CD14-positive monocyte (primary cell): ENCODE results near the gene ANGPTL2. TPM values are rescaled to one million over a fixed set of nuclear protein-coding genes. Genes with fewer than 3 reads are reported as not detected.

ENCODE experiments used
- DNase-seq, 3 donors: peaks; one replicate each; pipeline ENCODE4 v3.0.0-alpha.2; 2011 to 2022
- H2AFZ ChIP-seq: 2 replicates; pipeline ENCODE4 v1.6.0; 2012; ENCODE audit warnings: mild to moderate bottlenecking, low read depth, low read length, inconsistent platforms; ENCODE audit not compliant: insufficient read depth, poor library complexity, severe bottlenecking
- H3K27ac ChIP-seq, 2 donors: 1 replicate in 1 of 2; 2 replicates in 1 of 2; pipeline ENCODE4 v1.5.1; 2012 to 2013; ENCODE audit warnings: low read length in 2 of 2, control low read depth in 1 of 2, inconsistent platforms in 1 of 2, low read depth in 1 of 2, mild to moderate bottlenecking in 1 of 2
- H3K27me3 ChIP-seq, 2 donors: one replicate each; pipeline versions ENCODE4 v1.6.0 to v1.6.1; 2011 to 2013; ENCODE audit warnings: low read length in 2 of 2; ENCODE audit not compliant: control insufficient read depth in 2 of 2, insufficient read depth in 2 of 2
- H3K36me3 ChIP-seq, 2 donors: replicated peaks in 1 of 2; 1 replicate in 1 of 2; 2 replicates in 1 of 2; pipeline versions ENCODE4 v1.5.1 to v1.6.1; 2012 to 2013; ENCODE audit warnings: low read length in 2 of 2, control low read depth in 1 of 2, inconsistent platforms in 1 of 2, mild to moderate bottlenecking in 1 of 2; ENCODE audit not compliant: insufficient read depth in 2 of 2, control insufficient read depth in 1 of 2
- H3K4me1 ChIP-seq, 2 donors: 1 replicate in 1 of 2; 2 replicates in 1 of 2; pipeline versions ENCODE4 v1.5.1 to v1.6.1; 2012 to 2013; ENCODE audit warnings: low read length in 2 of 2, control low read depth in 1 of 2, inconsistent platforms in 1 of 2, mild to moderate bottlenecking in 1 of 2, moderate library complexity in 1 of 2; ENCODE audit not compliant: insufficient read depth in 2 of 2, control insufficient read depth in 1 of 2
- H3K4me2 ChIP-seq: replicated peaks from 2 replicates; pipeline ENCODE3; 2012; ENCODE audit warnings: low read length, moderate library complexity, mild to moderate bottlenecking; ENCODE audit not compliant: poor library complexity, severe bottlenecking; ENCODE audit errors: extremely low read depth
- H3K4me3 ChIP-seq, 3 experiments: fragments of 200-600 bp in 1 of 3; sonication (generic) in 1 of 3; replicated peaks in 1 of 3; 1 replicate in 2 of 3; 2 replicates in 1 of 3; pipeline ENCODE4 v1.5.1; 2011 to 2013; ENCODE audit warnings: low read length in 3 of 3, mild to moderate bottlenecking in 3 of 3, control low read depth in 2 of 3, low read depth in 2 of 3, inconsistent platforms in 1 of 3, moderate library complexity in 1 of 3
- H3K79me2 ChIP-seq: 2 replicates; pipeline ENCODE4 v1.6.0; 2012; ENCODE audit warnings: mild to moderate bottlenecking, control low read depth, inconsistent platforms, low read length, moderate library complexity; ENCODE audit not compliant: insufficient read depth
- H3K9ac ChIP-seq: 2 replicates; pipeline ENCODE4 v1.6.0; 2017; ENCODE audit warnings: low read length, mild to moderate bottlenecking; ENCODE audit not compliant: insufficient read depth, poor library complexity, severe bottlenecking
- H3K9me3 ChIP-seq, 2 donors: replicated peaks in 1 of 2; 1 replicate in 1 of 2; 2 replicates in 1 of 2; pipeline versions ENCODE4 v1.5.1 to v1.6.1; 2012 to 2013; ENCODE audit warnings: low read length in 2 of 2, control low read depth in 1 of 2; ENCODE audit not compliant: control insufficient read depth in 1 of 2, insufficient read depth in 1 of 2
- H4K20me1 ChIP-seq: 2 replicates; pipeline ENCODE4 v1.6.0; 2012; ENCODE audit warnings: mild to moderate bottlenecking, low read length, control low read depth, moderate library complexity; ENCODE audit not compliant: insufficient read depth
- H3K27ac Mint-ChIP-seq, 7 donors: one replicate each; pipeline ENCODE4 v1.8.0; 2020; ENCODE audit warnings: mild to moderate bottlenecking in 7 of 7, mixed read lengths in 7 of 7, moderate library complexity in 6 of 7, inconsistent platforms in 2 of 7
- H3K27me3 Mint-ChIP-seq, 3 donors: one replicate each; pipeline ENCODE4 v1.8.0; 2021 to 2022; ENCODE audit warnings: low read depth in 3 of 3, mild to moderate bottlenecking in 3 of 3, mixed read lengths in 3 of 3, moderate library complexity in 3 of 3, inconsistent platforms in 1 of 3
- H3K36me3 Mint-ChIP-seq, 2 donors: one replicate each; pipeline ENCODE4 v1.8.0; 2020; ENCODE audit warnings: mixed read lengths in 2 of 2, inconsistent platforms in 1 of 2, mild to moderate bottlenecking in 1 of 2
- H3K4me1 Mint-ChIP-seq: one replicate; pipeline ENCODE4 v1.8.0; 2020; ENCODE audit warnings: mild to moderate bottlenecking, mixed read lengths
- H3K4me3 Mint-ChIP-seq, 2 donors: one replicate each; pipeline ENCODE4 v1.8.0; 2020; ENCODE audit warnings: mild to moderate bottlenecking in 2 of 2, mixed read lengths in 2 of 2, moderate library complexity in 1 of 2
- H3K9me3 Mint-ChIP-seq, 7 donors: one replicate each; pipeline ENCODE4 v1.8.0; 2020 to 2022; ENCODE audit warnings: mixed read lengths in 7 of 7, mild to moderate bottlenecking in 6 of 7, moderate library complexity in 6 of 7, inconsistent platforms in 2 of 7
- WGBS: methylation state at CpG from one replicate; pipeline ENCODE4 v1.1.5; 2013; ENCODE audit warnings: missing lambda C conversion rate; ENCODE audit not compliant: insufficient coverage; 5-methylcytosine and 5-hydroxymethylcytosine counted together
- intact Hi-C, 2 donors: fragments of 100-400 bp; cut with micrococcal nuclease; formaldehyde crosslinking; loops; one replicate each; pipeline versions ENCODE4 v1.15.0 to v1.15.1; 2023
- polyA plus RNA-seq, 3 donors: library from polyadenylated mRNA; depleted of rRNA in 1 of 3; unstranded in 2 of 3; stranded (reverse) in 1 of 3; fragments of 300-500 nt in 2 of 3; fragments of >200 nt in 1 of 3; fragmentation: Illumina TruSeq in 2 of 3; gene quantifications; 1 replicate in 2 of 3; 2 replicates in 1 of 3; pipeline ENCODE4 v1.2.3, GENCODE V29; 2012 to 2021
- TF ChIP-seq, protein P1 (sequence below): fragments of 200-600 bp; IDR thresholded peaks from one replicate; pipeline ENCODE4 v1.8.0; 2022; ENCODE audit warnings: antibody characterized with exemption, mild to moderate bottlenecking

The ANGPTL2 gene
- polyA plus RNA-seq, 3 donors: not detected

DNA sequence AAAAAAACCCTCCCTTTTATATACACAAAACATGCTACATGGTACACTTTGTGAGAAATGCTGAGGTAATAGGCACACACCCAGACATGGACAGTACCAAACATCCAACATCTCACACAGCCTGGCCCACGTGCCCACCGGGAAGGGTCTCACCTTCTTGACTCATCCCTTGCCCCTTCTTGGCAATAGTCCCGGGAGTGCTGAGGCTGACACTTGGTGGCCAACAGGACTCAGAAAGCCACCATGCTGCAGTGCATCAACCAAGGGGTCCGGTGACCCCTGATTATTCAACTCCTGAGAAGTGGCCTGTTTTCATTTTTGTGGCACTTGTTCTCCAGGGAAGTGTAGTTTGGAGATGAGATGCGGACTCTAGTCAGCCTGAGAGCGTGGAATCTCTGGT is 35.0 kb downstream of the ANGPTL2 start:
- no peaks in the 10 kb centered on the region for H3K79me2 ChIP-seq
- no peaks in the 10 kb centered on the region for H3K36me3 ChIP-seq
- Mint-ChIP-seq H3K4me1 (no peaks in the 10 kb centered on the region), H3K27me3 (peaks cover 3 to 19% (median 17%) of the 10 kb centered on the region in 3 donors), H3K27ac (no peak overlapping the region), H3K4me3 (no peak overlapping the region), H3K9me3 (no peaks in the 10 kb centered on the region), H3K36me3 (no peaks in the 10 kb centered on the region)
- H3K4me2 ChIP-seq: no peak overlapping the region
- no peak overlapping the region for H2AFZ ChIP-seq
- no peak overlapping the region for H3K9ac ChIP-seq
- TF ChIP-seq, protein P1, sequence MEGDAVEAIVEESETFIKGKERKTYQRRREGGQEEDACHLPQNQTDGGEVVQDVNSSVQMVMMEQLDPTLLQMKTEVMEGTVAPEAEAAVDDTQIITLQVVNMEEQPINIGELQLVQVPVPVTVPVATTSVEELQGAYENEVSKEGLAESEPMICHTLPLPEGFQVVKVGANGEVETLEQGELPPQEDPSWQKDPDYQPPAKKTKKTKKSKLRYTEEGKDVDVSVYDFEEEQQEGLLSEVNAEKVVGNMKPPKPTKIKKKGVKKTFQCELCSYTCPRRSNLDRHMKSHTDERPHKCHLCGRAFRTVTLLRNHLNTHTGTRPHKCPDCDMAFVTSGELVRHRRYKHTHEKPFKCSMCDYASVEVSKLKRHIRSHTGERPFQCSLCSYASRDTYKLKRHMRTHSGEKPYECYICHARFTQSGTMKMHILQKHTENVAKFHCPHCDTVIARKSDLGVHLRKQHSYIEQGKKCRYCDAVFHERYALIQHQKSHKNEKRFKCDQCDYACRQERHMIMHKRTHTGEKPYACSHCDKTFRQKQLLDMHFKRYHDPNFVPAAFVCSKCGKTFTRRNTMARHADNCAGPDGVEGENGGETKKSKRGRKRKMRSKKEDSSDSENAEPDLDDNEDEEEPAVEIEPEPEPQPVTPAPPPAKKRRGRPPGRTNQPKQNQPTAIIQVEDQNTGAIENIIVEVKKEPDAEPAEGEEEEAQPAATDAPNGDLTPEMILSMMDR: no peak
- H3K4me3 ChIP-seq: no peak overlapping the region
- H3K4me1 ChIP-seq: no peaks in the 10 kb centered on the region
- H3K27ac ChIP-seq: no peak overlapping the region
- intact Hi-C loops: no loop called here
- H3K27me3 ChIP-seq: no peaks in the 10 kb centered on the region
- no peak for DNase-seq
- WGBS: 95% methylated on average over 6 of the region's 6 CpGs
- no peaks in the 10 kb centered on the region for H3K9me3 ChIP-seq
- no peaks in the 10 kb centered on the region for H4K20me1 ChIP-seq

DNA sequence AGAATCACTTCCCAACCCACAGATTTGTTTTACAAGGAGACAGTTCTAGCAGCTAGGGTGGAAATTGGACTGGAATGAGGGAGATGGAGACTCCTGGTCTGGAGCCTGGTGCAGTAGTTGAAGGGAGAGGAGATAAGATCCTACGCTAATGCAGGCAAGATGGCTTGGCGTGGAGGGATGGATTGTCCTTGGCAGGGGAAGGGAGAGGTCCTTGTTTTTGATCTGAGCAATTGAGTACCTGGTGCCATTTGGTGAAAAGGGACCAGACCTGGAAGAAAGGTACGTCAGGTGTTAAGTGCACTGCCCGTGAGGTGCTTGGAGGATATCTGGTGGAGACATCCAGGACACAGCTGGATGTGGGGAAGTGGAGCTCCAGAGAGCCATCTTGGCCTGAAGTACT is 35.7 kb downstream of the ANGPTL2 start:
- no peaks in the 10 kb centered on the region for H3K4me1 Mint-ChIP-seq
- no peaks in the 10 kb centered on the region for H3K36me3 Mint-ChIP-seq
- H3K27me3 Mint-ChIP-seq: peaks cover 3 to 18% (median 17%) of the 10 kb centered on the region in 3 donors
- H3K27ac Mint-ChIP-seq: peak overlapping the region in 1 of 7 donors; percentile 2
- H3K27me3 ChIP-seq: no peaks in the 10 kb centered on the region
- no peak overlapping the region for H3K9ac ChIP-seq
- H3K4me1 ChIP-seq: no peaks in the 10 kb centered on the region
- H2AFZ ChIP-seq: no peak overlapping the region
- TF ChIP-seq, protein P1: no peak
- no peak overlapping the region for H3K27ac ChIP-seq
- H3K9me3 ChIP-seq: no peaks in the 10 kb centered on the region
- no peak overlapping the region for H3K4me3 Mint-ChIP-seq
- H4K20me1 ChIP-seq: no peaks in the 10 kb centered on the region
- H3K9me3 Mint-ChIP-seq: no peaks in the 10 kb centered on the region
- DNase-seq: no peak
- H3K4me3 ChIP-seq: no peak overlapping the region
- H3K4me2 ChIP-seq: no peak overlapping the region
- intact Hi-C loops: no loop called here
- WGBS: 97% methylated on average over 4 of the region's 4 CpGs
- no peaks in the 10 kb centered on the region for H3K79me2 ChIP-seq
- H3K36me3 ChIP-seq: no peaks in the 10 kb centered on the region
